HL-60 (cell line): ENCODE results near the gene TEC.

Experiments used
- DNase-seq, 2 experiments: peaks; one replicate each; pipeline ENCODE4 v3.0.0-alpha.2; 2010 to 2020; ENCODE audit warnings: low read depth in 1 of 2, low spot score in 1 of 2
- H3K27ac ChIP-seq: fragments of 250-450 bp; sonication (Bioruptor Pico); replicated peaks from 2 replicates; pipeline ENCODE4 v1.5.1; 2020; ENCODE audit warnings: mild to moderate bottlenecking, moderate library complexity
- H3K27me3 ChIP-seq: fragments of 250-450 bp; sonication (Bioruptor Pico); 2 replicates; pipeline ENCODE4 v1.5.1; 2021; ENCODE audit warnings: mild to moderate bottlenecking, moderate library complexity; ENCODE audit not compliant: insufficient read depth, poor library complexity, severe bottlenecking
- H3K4me3 ChIP-seq: replicated peaks from 2 replicates; pipeline ENCODE4 v1.5.1; 2011; ENCODE audit warnings: mild to moderate bottlenecking, control low read depth, low read length; ENCODE audit not compliant: insufficient read depth
- CTCF ChIP-seq: IDR thresholded peaks from one replicate; pipeline ENCODE4 v1.5.1; 2011; ENCODE audit warnings: low read length, control low read depth, inconsistent platforms; ENCODE audit not compliant: insufficient read depth
- GABPA ChIP-seq: IDR thresholded peaks from 2 replicates; pipeline ENCODE4 v1.6.1; 2012; ENCODE audit warnings: low read depth
- POLR2AphosphoS5 ChIP-seq: IDR thresholded peaks from 2 replicates; pipeline ENCODE4 v1.6.1; 2012; ENCODE audit warnings: low read depth
- REST ChIP-seq: IDR thresholded peaks from 2 replicates; pipeline ENCODE4 v1.6.1; 2012; ENCODE audit warnings: low read depth; ENCODE audit not compliant: insufficient replicate concordance
- SPI1 ChIP-seq: IDR thresholded peaks from 2 replicates; pipeline ENCODE4 v1.6.1; 2012; ENCODE audit warnings: low read depth, mild to moderate bottlenecking, borderline replicate concordance

Gene TEC

GRCh38 chr4:48269861-48270522 lies 354 bp upstream of the TEC start:
- TF ChIP-seq CTCF (no peak), POLR2AphosphoS5 (peak; percentile 56; the same call in 1 of the 2 replicates), GABPA (no peak), REST (peak; percentile 31), SPI1 (peak; percentile 21; the same call in 1 of the 2 replicates)
- H3K27me3 ChIP-seq: no peaks in the 10 kb centered on the region
- H3K4me3 ChIP-seq: peak overlapping the region; percentile 96
- peak; percentile 68 to 94 for DNase-seq
- peak overlapping the region; percentile 82 for H3K27ac ChIP-seq

GRCh38 chr4:48267574-48267973 lies 2.1 kb downstream of the TEC start:
- DNase-seq: no peak
- Histone ChIP-seq H3K4me3 (no peak overlapping the region), H3K27me3 (no peaks in the 10 kb centered on the region), H3K27ac (no peak overlapping the region)
- TF ChIP-seq GABPA (no peak), POLR2AphosphoS5 (no peak), SPI1 (no peak), CTCF (no peak), REST (no peak)

DNA sequence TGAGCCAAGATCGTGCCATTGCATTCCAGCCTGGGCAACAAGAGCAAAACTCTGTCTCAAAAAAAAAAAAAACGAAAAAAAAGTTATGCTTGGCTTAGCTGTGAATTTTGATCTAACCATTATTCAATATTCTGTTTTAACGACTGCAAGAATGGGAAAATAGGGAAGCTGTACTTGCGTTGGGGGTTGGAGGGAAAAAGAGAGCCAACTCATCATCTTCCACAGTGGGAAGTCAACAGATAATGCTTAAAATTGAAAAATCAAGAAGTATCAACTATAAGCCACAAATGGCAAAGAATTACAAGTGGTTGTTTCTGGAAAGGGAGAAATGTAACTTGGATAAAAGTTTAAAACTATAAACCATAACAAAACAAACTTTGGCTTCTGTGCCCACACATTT lies 2.9 kb downstream of the TEC start:
- Histone ChIP-seq H3K27me3 (no peaks in the 10 kb centered on the region), H3K27ac (no peak overlapping the region), H3K4me3 (no peak overlapping the region)
- TF ChIP-seq REST (no peak), GABPA (no peak), SPI1 (peak; percentile 9; the same call in 1 of the 2 replicates)
- DNase-seq: no peak
